Myocyte (in vitro differentiated cells): ENCODE measurements around the gene KLHDC10. TPM values are rescaled to one million over a fixed set of nuclear protein-coding genes. Genes with fewer than 3 reads are reported as not detected.
"Not testable (repeated sequence)": the region's sequence is repeated elsewhere in the genome, so short reads cannot be mapped to it uniquely, and the experiment has no call there.

ENCODE experiments used
- DNase-seq: peaks from one replicate; pipeline ENCODE4 v3.0.0-alpha.2; 2012; ENCODE audit warnings: low read depth
- total RNA-seq: library from RNA; depleted of rRNA; stranded (reverse); fragments of >200 nt; gene quantifications from 2 replicates; pipeline ENCODE4 v1.2.3, GENCODE V29; 2014

Gene KLHDC10
- total RNA-seq, 1 donor from 2014 or later, result 44.8 TPM

- DNase-seq, result no peak
Observed at GRCh38 chr7:130141161-130141883, 71.0 kb downstream of the KLHDC10 start.

DNA sequence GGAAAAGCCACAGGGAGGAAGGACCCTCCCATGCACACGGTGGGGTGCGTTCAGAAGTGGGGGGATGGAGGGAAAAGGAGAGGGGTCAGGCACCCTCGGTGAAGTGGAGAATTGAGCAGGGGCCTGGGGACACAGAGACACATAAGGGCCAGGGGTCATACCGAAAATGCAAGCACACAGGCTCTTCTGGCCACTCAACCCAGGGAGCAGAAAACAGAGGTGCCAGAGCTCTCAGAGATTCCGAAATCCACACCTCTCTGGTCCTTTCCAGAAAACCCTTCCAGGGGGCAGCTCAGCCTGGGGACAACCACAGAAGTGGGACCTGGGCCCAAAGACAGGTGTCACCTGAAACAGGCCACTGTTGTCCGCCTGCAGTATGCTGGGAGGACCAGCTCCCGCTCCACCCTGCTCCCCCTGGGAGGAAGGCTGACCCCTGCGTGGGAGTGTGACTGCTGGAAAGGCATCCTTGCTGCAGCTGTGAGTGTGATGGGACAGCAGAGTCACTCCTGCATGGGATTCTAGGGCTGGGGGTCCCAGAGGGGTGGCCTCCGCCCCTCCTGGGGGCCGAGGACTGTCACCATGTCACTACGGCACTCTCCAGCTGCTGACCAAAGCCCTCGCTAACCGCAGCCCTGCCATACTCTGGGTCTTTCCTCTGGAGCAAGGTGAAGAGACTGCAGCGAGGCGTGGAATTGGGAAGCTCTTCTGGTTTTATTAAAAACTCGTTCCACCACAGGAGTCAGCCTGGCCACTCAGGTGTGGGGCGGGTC is 71.7 kb downstream of the KLHDC10 start:
- DNase-seq, result no peak

GRCh38 chr7:130142654-130143333 is 72.5 kb downstream of the KLHDC10 start:
- DNase-seq, result no peak

DNA sequence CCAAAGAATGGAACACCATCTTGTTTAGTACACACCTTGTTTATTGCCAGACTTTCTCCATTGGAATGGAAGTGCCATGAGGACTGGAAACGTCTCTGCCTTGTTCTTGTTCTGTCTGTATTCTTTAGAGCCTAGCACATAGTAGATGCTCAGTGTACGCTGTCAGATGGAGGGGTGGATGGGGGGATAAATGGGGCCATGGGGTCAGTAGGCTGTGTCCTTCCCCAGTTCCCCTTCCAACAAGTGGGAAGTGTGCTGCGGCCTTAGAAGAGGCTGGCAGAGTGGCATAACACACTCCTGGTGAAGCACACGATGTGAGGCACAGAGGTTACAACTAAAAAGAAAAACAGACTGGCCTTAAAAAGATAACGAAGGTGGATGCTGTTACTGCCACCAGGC is 73.0 kb downstream of the KLHDC10 start:
- no peak for DNase-seq

DNA sequence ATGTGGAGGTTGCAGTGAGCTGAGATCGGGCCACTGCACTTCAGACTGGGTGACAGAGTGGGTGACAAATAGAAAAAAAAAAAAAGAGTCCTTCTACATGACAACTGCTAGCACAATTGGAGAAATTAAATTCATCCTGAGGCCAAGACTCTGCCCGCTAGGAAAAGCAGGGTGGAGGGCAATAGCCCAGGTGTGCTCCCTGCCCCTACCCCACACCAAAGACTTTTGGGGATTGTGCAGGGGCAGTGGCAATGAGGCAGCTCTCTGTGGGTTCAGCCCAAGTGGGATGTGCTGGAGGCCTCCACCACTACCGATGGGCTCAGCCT is 73.6 kb downstream of the KLHDC10 start:
- no peak for DNase-seq

GRCh38 chr7:130144312-130145171 is 74.2 kb downstream of the KLHDC10 start:
- peak; percentile 70 for DNase-seq

- DNase-seq, result no peak
Observed at GRCh38 chr7:130145424-130146100, 75.2 kb downstream of the KLHDC10 start.

- not testable (repeated sequence) for DNase-seq
Observed at GRCh38 chr7:130146142-130146541, 75.8 kb downstream of the KLHDC10 start.

GRCh38 chr7:130146693-130147405 is 76.5 kb downstream of the KLHDC10 start:
- DNase-seq, result no peak

DNA sequence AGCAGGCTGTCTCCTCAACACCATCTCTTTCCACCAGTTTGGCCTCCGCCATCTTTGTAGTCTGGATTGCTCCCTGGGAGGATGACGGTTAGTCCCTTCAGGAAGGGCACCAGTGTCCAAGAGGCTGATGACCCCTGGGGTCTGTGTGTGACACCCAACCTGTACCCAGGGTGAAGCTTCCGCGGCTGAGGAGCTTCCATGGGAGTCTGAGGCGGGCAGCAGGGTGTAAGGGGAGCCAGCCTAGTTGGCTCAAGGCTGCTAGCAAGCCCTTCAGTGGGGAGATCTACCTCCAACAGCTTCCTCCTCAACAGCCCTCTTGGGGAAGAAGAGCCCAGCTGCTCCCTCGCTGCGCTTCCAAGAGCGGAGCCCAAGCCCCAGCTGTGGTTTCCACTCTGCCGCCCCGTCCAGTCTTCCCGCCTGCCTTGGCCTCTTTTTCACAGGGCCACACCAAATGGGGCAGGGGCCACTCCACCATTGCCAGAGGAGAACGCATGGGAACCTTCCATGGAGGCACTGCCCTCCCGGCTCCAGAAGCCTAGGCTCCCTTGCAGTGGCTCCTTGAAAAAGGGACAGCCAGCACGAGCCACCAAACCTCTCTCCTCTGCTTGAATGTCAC is 77.5 kb downstream of the KLHDC10 start:
- DNase-seq, result no peak

DNA sequence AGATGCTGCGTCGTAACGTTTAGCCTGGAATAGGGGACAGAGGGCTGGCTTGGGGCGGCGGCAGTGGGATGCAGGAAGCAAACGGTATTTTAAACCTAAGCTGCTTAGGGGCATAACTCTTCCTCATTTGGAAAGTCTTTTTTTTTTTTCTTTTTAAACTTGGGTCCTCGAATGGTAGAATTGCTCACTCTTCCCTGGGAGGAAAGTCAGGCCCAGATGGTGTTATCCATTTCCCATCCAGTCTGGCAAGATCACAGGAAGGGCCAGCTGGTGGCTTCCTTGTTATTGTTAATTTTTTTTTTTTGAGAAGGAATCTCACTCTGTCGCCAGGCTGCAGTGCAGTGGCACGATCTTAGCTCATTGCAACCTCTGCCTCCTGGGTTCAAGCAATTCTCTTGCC is 78.2 kb downstream of the KLHDC10 start:
- peak; percentile 62 for DNase-seq

- no peak for DNase-seq
Observed at GRCh38 chr7:130149281-130150139, 79.2 kb downstream of the KLHDC10 start.

GRCh38 chr7:130150587-130150986 is 80.3 kb downstream of the KLHDC10 start:
- no peak for DNase-seq

GRCh38 chr7:130151591-130152492 is 81.5 kb downstream of the KLHDC10 start:
- DNase-seq, result peak; percentile 44

- DNase-seq, result no peak
Observed at GRCh38 chr7:130152493-130153210, 82.3 kb downstream of the KLHDC10 start.

DNA sequence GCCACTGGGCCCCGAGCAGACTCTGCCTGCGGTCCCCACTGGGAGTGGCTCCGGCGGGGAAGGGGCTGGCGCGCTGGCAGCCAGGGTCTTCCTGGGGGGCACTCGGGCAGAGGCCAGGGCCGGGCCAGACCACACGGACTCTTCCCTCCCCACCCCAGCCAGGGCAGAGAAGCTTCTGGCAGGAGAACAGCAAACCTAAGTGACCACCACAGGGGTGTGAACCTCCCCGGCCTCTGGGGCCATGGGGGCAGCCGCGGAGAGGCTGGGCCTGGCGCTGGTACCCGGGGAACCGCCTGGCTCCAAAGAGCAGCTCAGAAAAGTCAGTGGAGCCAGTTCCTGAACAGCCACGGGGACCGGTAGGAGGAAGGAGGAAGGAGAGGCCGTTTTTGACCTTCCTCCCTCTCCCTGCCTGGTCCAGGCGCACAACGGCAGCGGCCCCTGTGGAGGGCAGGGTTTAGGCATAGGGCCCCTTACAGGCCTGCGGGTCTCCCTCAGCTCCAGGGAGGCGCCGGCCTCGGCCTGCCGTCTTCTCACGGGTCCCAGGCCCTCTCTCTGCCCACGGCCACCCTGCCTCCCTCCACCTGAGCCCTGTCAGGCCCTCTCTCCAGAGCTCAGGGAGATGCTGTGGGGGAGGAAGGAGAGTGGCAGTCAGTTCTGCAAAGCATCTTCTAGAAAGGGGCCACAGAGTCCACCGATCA is 83.0 kb downstream of the KLHDC10 start:
- no peak for DNase-seq
